GM18502 (cell line): ENCODE data around the gene DDC.

Source experiments
- ATAC-seq: cut with Tn5 transposase; IDR thresholded peaks from one replicate; pipeline ENCODE4 v1.9.1; 2021; ENCODE audit warnings: mild to moderate bottlenecking; ENCODE audit not compliant: unreplicated experiment, poor library complexity

Gene DDC

GRCh38 chr7:50492770-50493519 is 72.3 kb downstream of the DDC start:
- no peak for ATAC-seq

GRCh38 chr7:50491943-50492342 is 73.3 kb downstream of the DDC start:
- ATAC-seq, result no peak

GRCh38 chr7:50491209-50491608 is 74.0 kb downstream of the DDC start:
- ATAC-seq, result no peak

- no peak for ATAC-seq
These were observed 76.8 kb downstream of the DDC start for GRCh38 chr7:50488379-50488778.

GRCh38 chr7:50486512-50486911 is 78.7 kb downstream of the DDC start:
- ATAC-seq, result no peak

GRCh38 chr7:50481867-50482266 is 83.3 kb downstream of the DDC start:
- ATAC-seq, result no peak

- no peak for ATAC-seq
These were observed 84.4 kb downstream of the DDC start for GRCh38 chr7:50480797-50481196.

GRCh38 chr7:50479743-50480517 is 85.3 kb downstream of the DDC start:
- ATAC-seq, result no peak

- no peak for ATAC-seq
These were observed 87.6 kb downstream of the DDC start for GRCh38 chr7:50477640-50478039.

- ATAC-seq, result no peak
These were observed 88.1 kb downstream of the DDC start for GRCh38 chr7:50476953-50477625.

- peak; percentile 80 for ATAC-seq
These were observed 89.9 kb downstream of the DDC start for GRCh38 chr7:50475340-50475739.

- no peak for ATAC-seq
These were observed 90.6 kb downstream of the DDC start for GRCh38 chr7:50474382-50475160.

GRCh38 chr7:50473531-50473930 is 91.7 kb downstream of the DDC start:
- no peak for ATAC-seq

- no peak for ATAC-seq
These were observed 92.8 kb downstream of the DDC start for GRCh38 chr7:50472427-50472826.

GRCh38 chr7:50471970-50472369 is 93.2 kb downstream of the DDC start:
- ATAC-seq, result no peak

GRCh38 chr7:50470250-50471163 is 94.7 kb downstream of the DDC start:
- no peak for ATAC-seq

GRCh38 chr7:50469181-50469580 is 96.0 kb downstream of the DDC start:
- no peak for ATAC-seq

GRCh38 chr7:50467817-50468610 is 97.2 kb downstream of the DDC start:
- peak; percentile 92 for ATAC-seq
